ENCODE results near the gene KIFBP. TPM values are rescaled to one million over a fixed set of nuclear protein-coding genes. Genes with fewer than 3 reads are reported as not detected.

The KIFBP gene
- total and polyA plus RNA-seq, 9 of the 15 experiments (the other 6 are each of a cell fraction or from before 2014, with no cell fraction given), result 5.6 to 23.2 (median 14.8) TPM

DNA sequence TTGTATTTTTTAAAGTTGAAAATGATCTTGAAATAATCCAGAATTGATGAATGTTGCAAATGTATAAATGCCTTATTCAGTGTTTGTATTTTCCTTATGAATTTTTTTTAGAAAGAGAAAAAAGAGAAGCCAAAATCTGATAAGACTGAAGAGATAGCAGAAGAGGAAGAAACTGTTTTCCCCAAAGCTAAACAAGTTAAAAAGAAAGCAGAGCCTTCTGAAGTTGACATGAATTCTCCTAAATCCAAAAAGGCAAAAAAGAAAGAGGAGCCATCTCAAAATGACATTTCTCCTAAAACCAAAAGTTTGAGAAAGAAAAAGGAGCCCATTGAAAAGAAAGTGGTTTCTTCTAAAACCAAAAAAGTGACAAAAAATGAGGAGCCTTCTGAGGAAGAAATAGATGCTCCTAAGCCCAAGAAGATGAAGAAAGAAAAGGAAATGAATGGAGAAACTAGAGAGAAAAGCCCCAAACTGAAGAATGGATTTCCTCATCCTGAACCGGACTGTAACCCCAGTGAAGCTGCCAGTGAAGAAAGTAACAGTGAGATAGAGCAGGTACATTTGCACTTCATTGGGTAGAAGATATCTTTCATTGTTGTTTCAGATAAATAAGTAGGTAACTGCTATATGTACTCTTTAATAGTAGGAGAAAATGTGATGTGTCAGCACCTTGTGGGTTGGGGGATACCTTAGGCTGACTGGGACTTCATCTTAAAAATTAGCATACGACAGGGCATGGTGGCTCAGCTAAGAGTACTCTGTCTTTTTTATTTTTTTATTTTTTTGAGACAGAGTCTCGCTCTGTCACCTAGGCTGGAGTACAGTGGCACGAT, 28.7 kb upstream of the KIFBP start (continued):
- TF ChIP-seq NR4A1 (CRISPR knock-in tag; IDR thresholded peaks at IDR 0.05) (no peak), NR4A1 (tag; IDR thresholded peaks at IDR 0.05) (no peak), TAF1 (IDR thresholded peaks at IDR 0.05; ENCODE audit: control insufficient read depth, extremely low read depth, insufficient read depth, low read length, severe bottlenecking) (no peak), MAFF (IDR thresholded peaks at IDR 0.05; ENCODE audit: low read length) (peak; percentile 81), ZNF143 (CRISPR knock-in tag; IDR thresholded peaks at IDR 0.05) (no peak), MAFG (tag; conservative IDR thresholded peaks at IDR 0.05) (peak; percentile 85), DPF2 (IDR thresholded peaks at IDR 0.05) (peak; percentile 44), ZNF696 (CRISPR knock-in tag; conservative IDR thresholded peaks at IDR 0.05) (no peak), EP400 (IDR thresholded peaks at IDR 0.05) (peak; percentile 28; the same call in 1 of the 2 replicates), ADNP (tag; IDR thresholded peaks at IDR 0.05) (peak; percentile 7; the same call in 1 of the 2 replicates), MTA1 (IDR thresholded peaks at IDR 0.05; ENCODE audit: borderline replicate concordance) (no peak; the same call in 1 of the 2 replicates), HNRNPUL1 (IDR thresholded peaks at IDR 0.05; ENCODE audit: low read length) (no peak), SP1 (CRISPR knock-in tag; IDR thresholded peaks at IDR 0.05) (no peak), ZNF316 (IDR thresholded peaks at IDR 0.05) (peak; percentile 95), HEY1 (CRISPR knock-in tag; IDR thresholded peaks at IDR 0.05; ENCODE audit: borderline replicate concordance) (no peak), ZSCAN32 (CRISPR knock-in tag; IDR thresholded peaks at IDR 0.05) (no peak)
- TF ChIP-seq, protein P1, sequence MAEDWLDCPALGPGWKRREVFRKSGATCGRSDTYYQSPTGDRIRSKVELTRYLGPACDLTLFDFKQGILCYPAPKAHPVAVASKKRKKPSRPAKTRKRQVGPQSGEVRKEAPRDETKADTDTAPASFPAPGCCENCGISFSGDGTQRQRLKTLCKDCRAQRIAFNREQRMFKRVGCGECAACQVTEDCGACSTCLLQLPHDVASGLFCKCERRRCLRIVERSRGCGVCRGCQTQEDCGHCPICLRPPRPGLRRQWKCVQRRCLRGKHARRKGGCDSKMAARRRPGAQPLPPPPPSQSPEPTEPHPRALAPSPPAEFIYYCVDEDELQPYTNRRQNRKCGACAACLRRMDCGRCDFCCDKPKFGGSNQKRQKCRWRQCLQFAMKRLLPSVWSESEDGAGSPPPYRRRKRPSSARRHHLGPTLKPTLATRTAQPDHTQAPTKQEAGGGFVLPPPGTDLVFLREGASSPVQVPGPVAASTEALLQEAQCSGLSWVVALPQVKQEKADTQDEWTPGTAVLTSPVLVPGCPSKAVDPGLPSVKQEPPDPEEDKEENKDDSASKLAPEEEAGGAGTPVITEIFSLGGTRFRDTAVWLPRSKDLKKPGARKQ (CRISPR knock-in tag; IDR thresholded peaks at IDR 0.05), result no peak
- TF ChIP-seq, protein P2, sequence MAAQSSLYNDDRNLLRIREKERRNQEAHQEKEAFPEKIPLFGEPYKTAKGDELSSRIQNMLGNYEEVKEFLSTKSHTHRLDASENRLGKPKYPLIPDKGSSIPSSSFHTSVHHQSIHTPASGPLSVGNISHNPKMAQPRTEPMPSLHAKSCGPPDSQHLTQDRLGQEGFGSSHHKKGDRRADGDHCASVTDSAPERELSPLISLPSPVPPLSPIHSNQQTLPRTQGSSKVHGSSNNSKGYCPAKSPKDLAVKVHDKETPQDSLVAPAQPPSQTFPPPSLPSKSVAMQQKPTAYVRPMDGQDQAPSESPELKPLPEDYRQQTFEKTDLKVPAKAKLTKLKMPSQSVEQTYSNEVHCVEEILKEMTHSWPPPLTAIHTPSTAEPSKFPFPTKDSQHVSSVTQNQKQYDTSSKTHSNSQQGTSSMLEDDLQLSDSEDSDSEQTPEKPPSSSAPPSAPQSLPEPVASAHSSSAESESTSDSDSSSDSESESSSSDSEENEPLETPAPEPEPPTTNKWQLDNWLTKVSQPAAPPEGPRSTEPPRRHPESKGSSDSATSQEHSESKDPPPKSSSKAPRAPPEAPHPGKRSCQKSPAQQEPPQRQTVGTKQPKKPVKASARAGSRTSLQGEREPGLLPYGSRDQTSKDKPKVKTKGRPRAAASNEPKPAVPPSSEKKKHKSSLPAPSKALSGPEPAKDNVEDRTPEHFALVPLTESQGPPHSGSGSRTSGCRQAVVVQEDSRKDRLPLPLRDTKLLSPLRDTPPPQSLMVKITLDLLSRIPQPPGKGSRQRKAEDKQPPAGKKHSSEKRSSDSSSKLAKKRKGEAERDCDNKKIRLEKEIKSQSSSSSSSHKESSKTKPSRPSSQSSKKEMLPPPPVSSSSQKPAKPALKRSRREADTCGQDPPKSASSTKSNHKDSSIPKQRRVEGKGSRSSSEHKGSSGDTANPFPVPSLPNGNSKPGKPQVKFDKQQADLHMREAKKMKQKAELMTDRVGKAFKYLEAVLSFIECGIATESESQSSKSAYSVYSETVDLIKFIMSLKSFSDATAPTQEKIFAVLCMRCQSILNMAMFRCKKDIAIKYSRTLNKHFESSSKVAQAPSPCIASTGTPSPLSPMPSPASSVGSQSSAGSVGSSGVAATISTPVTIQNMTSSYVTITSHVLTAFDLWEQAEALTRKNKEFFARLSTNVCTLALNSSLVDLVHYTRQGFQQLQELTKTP (IDR thresholded peaks at IDR 0.05; ENCODE audit: low read depth in 1 of 2, partially characterized antibody in 2 of 2), result peak in 1 of 2 experiments; percentile 17
- TF ChIP-seq, protein P3, sequence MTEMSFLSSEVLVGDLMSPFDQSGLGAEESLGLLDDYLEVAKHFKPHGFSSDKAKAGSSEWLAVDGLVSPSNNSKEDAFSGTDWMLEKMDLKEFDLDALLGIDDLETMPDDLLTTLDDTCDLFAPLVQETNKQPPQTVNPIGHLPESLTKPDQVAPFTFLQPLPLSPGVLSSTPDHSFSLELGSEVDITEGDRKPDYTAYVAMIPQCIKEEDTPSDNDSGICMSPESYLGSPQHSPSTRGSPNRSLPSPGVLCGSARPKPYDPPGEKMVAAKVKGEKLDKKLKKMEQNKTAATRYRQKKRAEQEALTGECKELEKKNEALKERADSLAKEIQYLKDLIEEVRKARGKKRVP (CRISPR knock-in tag; IDR thresholded peaks at IDR 0.05), result no peak
- TF ChIP-seq, protein P4, sequence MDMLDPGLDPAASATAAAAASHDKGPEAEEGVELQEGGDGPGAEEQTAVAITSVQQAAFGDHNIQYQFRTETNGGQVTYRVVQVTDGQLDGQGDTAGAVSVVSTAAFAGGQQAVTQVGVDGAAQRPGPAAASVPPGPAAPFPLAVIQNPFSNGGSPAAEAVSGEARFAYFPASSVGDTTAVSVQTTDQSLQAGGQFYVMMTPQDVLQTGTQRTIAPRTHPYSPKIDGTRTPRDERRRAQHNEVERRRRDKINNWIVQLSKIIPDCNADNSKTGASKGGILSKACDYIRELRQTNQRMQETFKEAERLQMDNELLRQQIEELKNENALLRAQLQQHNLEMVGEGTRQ (CRISPR knock-in tag; IDR thresholded peaks at IDR 0.05), result no peak

Measured in K562 (cell line).